IMR-90 (cell line): ENCODE measurements around the gene RGS7BP. TPM values are rescaled to one million over a fixed set of nuclear protein-coding genes. Genes with fewer than 3 reads are reported as not detected.

Experiments used
- ATAC-seq: fragments of 200-7000 bp; cut with Tn5 transposase; 2 replicates; pipeline ENCODE4 v1.9.1; 2020; ENCODE audit warnings: low read depth, mild to moderate bottlenecking, moderate library complexity
- BruUV-seq: library from RNA; stranded (reverse); fragments of 400-500 nt; replicated peaks from 2 replicates; lab custom pipeline; 2021; lab: Mats Ljungman, UMichigan
- CTCF ChIA-PET: fragments of 300-600 bp; formaldehyde crosslinking; extraction: SDS; loops from one replicate; lab custom pipeline; 2021; ENCODE audit warnings: antibody characterized with exemption; lab: Yijun Ruan, JAX
- POLR2A ChIA-PET: fragments of 300-600 bp; sonication (Branson Sonifier 250); formaldehyde crosslinking; loops from one replicate; lab custom pipeline; 2022; ENCODE audit warnings: antibody characterized with exemption; ENCODE audit not compliant: unreplicated experiment; lab: Charles Lee
- DNase-seq: peaks from one replicate; pipeline ENCODE4 v3.0.0; 2013
- H2AFZ ChIP-seq: replicated peaks from 2 replicates; pipeline ENCODE3; 2013; ENCODE audit warnings: low read length, mild to moderate bottlenecking; ENCODE audit not compliant: poor library complexity
- H2AK5ac ChIP-seq: 2 replicates; pipeline ENCODE4 v1.6.1; 2013; ENCODE audit warnings: low read depth, low read length, inconsistent platforms
- H2AK9ac ChIP-seq: replicated peaks from 2 replicates; pipeline ENCODE3; 2013; ENCODE audit warnings: mild to moderate bottlenecking, low read depth, low read length, moderate library complexity; ENCODE audit not compliant: poor library complexity
- H2BK120ac ChIP-seq: 2 replicates; pipeline ENCODE4 v1.6.1; 2013; ENCODE audit warnings: low read depth, low read length, inconsistent platforms
- H2BK15ac ChIP-seq: 3 replicates; pipeline ENCODE4 v1.6.1; 2013; ENCODE audit warnings: low read depth, low read length, inconsistent platforms
- H2BK20ac ChIP-seq: 2 replicates; pipeline ENCODE4 v1.6.1; 2013; ENCODE audit warnings: low read depth, mild to moderate bottlenecking, inconsistent platforms, low read length, moderate library complexity
- H2BK5ac ChIP-seq: 2 replicates; pipeline ENCODE4 v1.6.1; 2013; ENCODE audit warnings: mild to moderate bottlenecking, low read depth, low read length, inconsistent platforms; ENCODE audit not compliant: poor library complexity, severe bottlenecking
- H3K14ac ChIP-seq: replicated peaks from 2 replicates; pipeline ENCODE4 v1.6.1; 2013; ENCODE audit warnings: low read depth, low read length, inconsistent platforms
- H3K18ac ChIP-seq: 2 replicates; pipeline ENCODE4 v1.6.1; 2013; ENCODE audit warnings: low read depth, low read length, control low read depth
- H3K23ac ChIP-seq: 2 replicates; pipeline ENCODE4 v1.6.1; 2013; ENCODE audit warnings: low read depth, low read length, inconsistent platforms
- H3K27ac ChIP-seq: 2 replicates; pipeline ENCODE4 v1.5.1; 2013; ENCODE audit warnings: mild to moderate bottlenecking, control low read depth, low read length; ENCODE audit not compliant: insufficient read depth
- H3K27me3 ChIP-seq: 2 replicates; pipeline ENCODE4 v1.6.1; 2013; ENCODE audit warnings: low read length; ENCODE audit not compliant: control insufficient read depth, insufficient read depth
- H3K36me3 ChIP-seq: 2 replicates; pipeline ENCODE4 v1.6.1; 2013; ENCODE audit warnings: low read length, mixed read lengths; ENCODE audit not compliant: control insufficient read depth, insufficient read depth
- H3K4ac ChIP-seq: 2 replicates; pipeline ENCODE4 v1.6.1; 2013; ENCODE audit warnings: low read depth, low read length, inconsistent platforms
- H3K4me1 ChIP-seq: 2 replicates; pipeline ENCODE4 v1.6.1; 2013; ENCODE audit warnings: low read length, mixed read lengths; ENCODE audit not compliant: control insufficient read depth, insufficient read depth
- H3K4me2 ChIP-seq: 2 replicates; pipeline ENCODE4 v1.6.1; 2013; ENCODE audit warnings: low read depth, mild to moderate bottlenecking, control low read depth, low read length, moderate library complexity
- H3K4me3 ChIP-seq: 2 replicates; pipeline ENCODE4 v1.5.1; 2013; ENCODE audit warnings: low read depth, mild to moderate bottlenecking, control low read depth, low read length, moderate library complexity; ENCODE audit not compliant: insufficient read depth
- H3K56ac ChIP-seq: 2 replicates; pipeline ENCODE4 v1.6.1; 2013; ENCODE audit warnings: low read length, inconsistent platforms; ENCODE audit not compliant: insufficient read depth; ENCODE audit errors: extremely low read depth
- H3K79me1 ChIP-seq, 2 experiments: 2 replicates each; pipeline ENCODE4 v1.6.1; 2013; ENCODE audit warnings: low read length in 2 of 2, inconsistent platforms in 1 of 2, low read depth in 1 of 2
- H3K9ac ChIP-seq: 2 replicates; pipeline ENCODE4 v1.6.1; 2013; ENCODE audit warnings: low read depth, low read length, control low read depth
- H3K9me1 ChIP-seq: 2 replicates; pipeline ENCODE4 v1.6.1; 2013; ENCODE audit warnings: low read length, inconsistent platforms; ENCODE audit not compliant: insufficient read depth
- H3K9me3 ChIP-seq: 2 replicates; pipeline ENCODE4 v1.6.1; 2013; ENCODE audit warnings: low read length; ENCODE audit not compliant: control insufficient read depth, insufficient read depth
- H4K20me1 ChIP-seq: 2 replicates; pipeline ENCODE4 v1.6.1; 2013; ENCODE audit warnings: low read length, inconsistent platforms; ENCODE audit not compliant: insufficient read depth
- H4K5ac ChIP-seq: 2 replicates; pipeline ENCODE4 v1.6.1; 2013; ENCODE audit warnings: mild to moderate bottlenecking, low read depth, low read length, control low read depth
- H4K8ac ChIP-seq, 2 experiments: 2 replicates each; pipeline ENCODE4 v1.6.1; 2013; ENCODE audit warnings: low read depth in 2 of 2, low read length in 2 of 2, control low read depth in 1 of 2, inconsistent platforms in 1 of 2
- H4K91ac ChIP-seq: 2 replicates; pipeline ENCODE4 v1.6.1; 2013; ENCODE audit warnings: low read depth, low read length, inconsistent platforms; ENCODE audit not compliant: insufficient read depth
- BHLHE40 ChIP-seq: fragments of 150-350 bp; IDR thresholded peaks from 2 replicates; pipeline ENCODE4 v1.6.1; 2016; ENCODE audit warnings: mild to moderate bottlenecking, low read depth, low read length
- CEBPB ChIP-seq: IDR thresholded peaks from 2 replicates; pipeline ENCODE4 v1.6.1; 2012; ENCODE audit warnings: low read depth, low read length, improper control_type of control experiment
- CHD1 ChIP-seq: IDR thresholded peaks from 2 replicates; pipeline ENCODE4 v1.6.1; 2012; ENCODE audit warnings: low read depth, low read length, improper control_type of control experiment
- FOS ChIP-seq: fragments of 150-350 bp; IDR thresholded peaks from 2 replicates; pipeline ENCODE4 v1.6.1; 2016; ENCODE audit warnings: low read depth, low read length
- MAFK ChIP-seq: IDR thresholded peaks from 2 replicates; pipeline ENCODE4 v1.6.1; 2012; ENCODE audit warnings: low read depth, low read length, improper control_type of control experiment
- MAZ ChIP-seq: IDR thresholded peaks from 2 replicates; pipeline ENCODE4 v1.6.1; 2012; ENCODE audit warnings: low read depth, mild to moderate bottlenecking, low read length, improper control_type of control experiment, moderate library complexity, borderline replicate concordance
- NFE2L2 ChIP-seq: fragments of 150-350 bp; IDR thresholded peaks from 2 replicates; pipeline ENCODE4 v1.6.1; 2016; ENCODE audit warnings: low read depth, mild to moderate bottlenecking, low read length
- POLR2A ChIP-seq: IDR thresholded peaks from 2 replicates; pipeline ENCODE4 v1.6.1; 2012; ENCODE audit warnings: mild to moderate bottlenecking, low read depth, low read length
- RAD21 ChIP-seq: IDR thresholded peaks from 2 replicates; pipeline ENCODE4 v1.6.1; 2012; ENCODE audit warnings: low read length, improper control_type of control experiment
- RCOR1 ChIP-seq: IDR thresholded peaks from 2 replicates; pipeline ENCODE4 v1.6.1; 2012; ENCODE audit warnings: mild to moderate bottlenecking, low read length, improper control_type of control experiment; ENCODE audit not compliant: insufficient replicate concordance
- dilution Hi-C: fragments of 300-500 bp; cut with HindIII; formaldehyde crosslinking; loops from one replicate; pipeline ENCODE4 v1.14.3; 2018; ENCODE audit warnings: low sequenced_read_pairs; ENCODE audit not compliant: unreplicated experiment
- in situ Hi-C: fragments of 300-500 bp; cut with MboI; formaldehyde crosslinking; loops from 3 replicates; pipeline ENCODE4 v1.14.3; 2019; ENCODE audit warnings: low sequenced_read_pairs, inconsistent platforms, mixed read lengths
- intact Hi-C: fragments of 100-400 bp; cut with micrococcal nuclease; formaldehyde crosslinking; loops from 2 replicates; pipeline ENCODE4 v1.10.0; 2022
- polyA plus RNA-seq, 3 experiments: library from polyadenylated mRNA; depleted of rRNA; stranded (reverse); fragments of >200 nt; gene quantifications; 2 replicates each; pipeline ENCODE4 v1.2.3, GENCODE V29; 2012; ENCODE audit warnings: low replicate concordance in 1 of 3
- total RNA-seq: library from RNA; depleted of rRNA; stranded (reverse); fragments of >200 nt; gene quantifications from 2 replicates; pipeline ENCODE4 v1.2.3, GENCODE V29; 2012
- TF ChIP-seq, protein P1 (sequence below): conservative IDR thresholded peaks from 2 replicates; pipeline ENCODE4 v1.5.1; 2012; ENCODE audit warnings: mild to moderate bottlenecking, low read depth, low read length, improper control_type of control experiment
- TF ChIP-seq, protein P2 (sequence below): fragments of 150-350 bp; IDR thresholded peaks from 2 replicates; pipeline ENCODE4 v1.6.1; 2017; ENCODE audit warnings: mild to moderate bottlenecking, antibody characterized with exemption, low read length, low read depth
- TF ChIP-seq, protein P3 (sequence below): fragments of 150-350 bp; IDR thresholded peaks from 2 replicates; pipeline ENCODE4 v1.6.1; 2016; ENCODE audit warnings: low read depth, mild to moderate bottlenecking, low read length, moderate library complexity, borderline replicate concordance

Gene RGS7BP
- total and polyA plus RNA-seq, 2 of the 4 experiments (the other 2 are of a cell fraction) = not detected

DNA sequence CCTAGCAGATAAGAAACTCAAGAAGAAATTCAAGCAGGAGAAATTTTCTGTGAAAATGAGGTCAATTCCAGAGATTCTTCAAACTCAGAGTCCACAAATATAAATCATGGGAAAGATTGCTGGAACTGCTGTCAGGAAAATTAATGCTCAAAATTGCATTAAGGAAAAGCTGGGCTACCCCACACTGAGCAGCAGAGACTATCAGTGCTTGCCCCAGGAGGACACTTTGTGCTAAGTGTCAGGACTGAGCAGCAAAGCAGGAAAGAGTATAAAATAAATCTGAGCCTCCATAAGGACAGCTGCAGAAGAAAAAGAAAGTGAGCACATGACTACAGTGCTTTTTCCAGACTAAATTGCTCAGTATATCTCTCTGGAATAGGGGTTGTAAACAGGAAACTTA lies 81.6 kb downstream of the RGS7BP start:
- no peak overlapping the region for H2BK5ac ChIP-seq
- H2AK5ac ChIP-seq = no peak overlapping the region
- H3K9ac ChIP-seq = no peak overlapping the region
- H3K9me3 ChIP-seq = no peaks in the 10 kb centered on the region
- H2BK120ac ChIP-seq = no peak overlapping the region
- TF ChIP-seq, protein P1, sequence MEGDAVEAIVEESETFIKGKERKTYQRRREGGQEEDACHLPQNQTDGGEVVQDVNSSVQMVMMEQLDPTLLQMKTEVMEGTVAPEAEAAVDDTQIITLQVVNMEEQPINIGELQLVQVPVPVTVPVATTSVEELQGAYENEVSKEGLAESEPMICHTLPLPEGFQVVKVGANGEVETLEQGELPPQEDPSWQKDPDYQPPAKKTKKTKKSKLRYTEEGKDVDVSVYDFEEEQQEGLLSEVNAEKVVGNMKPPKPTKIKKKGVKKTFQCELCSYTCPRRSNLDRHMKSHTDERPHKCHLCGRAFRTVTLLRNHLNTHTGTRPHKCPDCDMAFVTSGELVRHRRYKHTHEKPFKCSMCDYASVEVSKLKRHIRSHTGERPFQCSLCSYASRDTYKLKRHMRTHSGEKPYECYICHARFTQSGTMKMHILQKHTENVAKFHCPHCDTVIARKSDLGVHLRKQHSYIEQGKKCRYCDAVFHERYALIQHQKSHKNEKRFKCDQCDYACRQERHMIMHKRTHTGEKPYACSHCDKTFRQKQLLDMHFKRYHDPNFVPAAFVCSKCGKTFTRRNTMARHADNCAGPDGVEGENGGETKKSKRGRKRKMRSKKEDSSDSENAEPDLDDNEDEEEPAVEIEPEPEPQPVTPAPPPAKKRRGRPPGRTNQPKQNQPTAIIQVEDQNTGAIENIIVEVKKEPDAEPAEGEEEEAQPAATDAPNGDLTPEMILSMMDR = no peak
- TF ChIP-seq MAZ (no peak), NFE2L2 (no peak), RCOR1 (no peak), RAD21 (no peak), FOS (no peak), CHD1 (no peak), POLR2A (no peak), CEBPB (no peak), BHLHE40 (no peak), MAFK (no peak)
- TF ChIP-seq, protein P2, sequence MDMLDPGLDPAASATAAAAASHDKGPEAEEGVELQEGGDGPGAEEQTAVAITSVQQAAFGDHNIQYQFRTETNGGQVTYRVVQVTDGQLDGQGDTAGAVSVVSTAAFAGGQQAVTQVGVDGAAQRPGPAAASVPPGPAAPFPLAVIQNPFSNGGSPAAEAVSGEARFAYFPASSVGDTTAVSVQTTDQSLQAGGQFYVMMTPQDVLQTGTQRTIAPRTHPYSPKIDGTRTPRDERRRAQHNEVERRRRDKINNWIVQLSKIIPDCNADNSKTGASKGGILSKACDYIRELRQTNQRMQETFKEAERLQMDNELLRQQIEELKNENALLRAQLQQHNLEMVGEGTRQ = no peak
- TF ChIP-seq, protein P3, sequence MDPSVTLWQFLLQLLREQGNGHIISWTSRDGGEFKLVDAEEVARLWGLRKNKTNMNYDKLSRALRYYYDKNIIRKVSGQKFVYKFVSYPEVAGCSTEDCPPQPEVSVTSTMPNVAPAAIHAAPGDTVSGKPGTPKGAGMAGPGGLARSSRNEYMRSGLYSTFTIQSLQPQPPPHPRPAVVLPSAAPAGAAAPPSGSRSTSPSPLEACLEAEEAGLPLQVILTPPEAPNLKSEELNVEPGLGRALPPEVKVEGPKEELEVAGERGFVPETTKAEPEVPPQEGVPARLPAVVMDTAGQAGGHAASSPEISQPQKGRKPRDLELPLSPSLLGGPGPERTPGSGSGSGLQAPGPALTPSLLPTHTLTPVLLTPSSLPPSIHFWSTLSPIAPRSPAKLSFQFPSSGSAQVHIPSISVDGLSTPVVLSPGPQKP = no peak
- CTCF ChIA-PET = no interaction called here
- no peak overlapping the region for H3K18ac ChIP-seq
- no peak overlapping the region for H4K91ac ChIP-seq
- H3K79me1 ChIP-seq = no peaks in the 10 kb centered on the region
- H2BK15ac ChIP-seq = no peak overlapping the region
- no peak for DNase-seq
- no peak overlapping the region for H3K27ac ChIP-seq
- no TSS peak for BruUV-seq
- ATAC-seq = no peak
- dilution Hi-C loops (no loop called here), intact Hi-C loops (no loop called here), in situ Hi-C loops (no loop called here)
- POLR2A ChIA-PET = no interaction called here
- H2BK20ac ChIP-seq = no peak overlapping the region
- no peak overlapping the region for H2AK9ac ChIP-seq
- no peak overlapping the region for H4K8ac ChIP-seq
- no peak overlapping the region for H3K23ac ChIP-seq
- H2AFZ ChIP-seq = no peak overlapping the region
- no peak overlapping the region for H3K4me2 ChIP-seq
- no peaks in the 10 kb centered on the region for H3K36me3 ChIP-seq
- H3K27me3 ChIP-seq = peaks cover 2% of the 10 kb centered on the region; the same call in 1 of the 2 replicates
- H4K20me1 ChIP-seq = no peaks in the 10 kb centered on the region
- no peak overlapping the region for H3K4me3 ChIP-seq
- H4K5ac ChIP-seq = no peak overlapping the region
- no peak overlapping the region for H3K56ac ChIP-seq
- H3K4ac ChIP-seq = no peak overlapping the region
- H3K9me1 ChIP-seq = no peaks in the 10 kb centered on the region
- no peaks in the 10 kb centered on the region for H3K4me1 ChIP-seq
- H3K14ac ChIP-seq = no peak overlapping the region
